Measurements from ENCODE around the gene TAGLN. TPM values are rescaled to one million over a fixed set of nuclear protein-coding genes. Genes with fewer than 3 reads are reported as not detected.

The TAGLN gene
- polyA plus RNA-seq, 1 of the 3 experiments (the other 2 are of a cell fraction): 519 TPM

DNA sequence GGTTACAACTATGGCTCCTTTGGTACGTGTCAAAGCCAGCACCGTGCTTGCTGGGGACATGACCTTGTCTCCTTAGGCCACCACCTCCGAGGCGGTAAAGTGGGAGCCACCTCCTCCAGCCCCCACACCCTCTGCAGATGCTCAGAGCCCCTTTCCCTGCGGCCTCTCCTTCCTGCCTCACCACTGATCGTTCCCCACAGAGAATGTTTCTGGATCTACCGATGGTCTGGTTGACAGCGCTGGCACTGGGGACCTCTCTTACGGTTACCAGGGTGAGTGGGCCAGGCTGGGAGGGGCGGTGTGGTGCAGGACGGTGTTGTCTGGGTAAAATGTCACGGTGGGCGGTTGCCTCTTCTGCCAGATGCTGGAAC is 11.8 kb upstream of the TAGLN start:
- no peak for TF ChIP-seq FOXJ3 (CRISPR knock-in tag; IDR thresholded peaks at IDR 0.05)
- no peak for TF ChIP-seq ELF1 (IDR thresholded peaks at IDR 0.05)
- TF ChIP-seq NRF1 (IDR thresholded peaks at IDR 0.05; ENCODE audit: low read depth, low read length): no peak
- TF ChIP-seq GATA2 (CRISPR knock-in tag; IDR thresholded peaks at IDR 0.05): no peak
- TF ChIP-seq FOSL2 (IDR thresholded peaks at IDR 0.05; ENCODE audit: borderline replicate concordance, low read depth): no peak
- no peak for TF ChIP-seq NFIC (IDR thresholded peaks at IDR 0.05; ENCODE audit: borderline replicate concordance)
- TF ChIP-seq EP300 (IDR thresholded peaks at IDR 0.05; ENCODE audit: borderline replicate concordance in 1 of 2, low read depth in 1 of 2, low read length in 1 of 2): no peak
- TF ChIP-seq MXI1 (IDR thresholded peaks at IDR 0.05; ENCODE audit: low read depth, low read length): no peak
- TF ChIP-seq, protein P1, sequence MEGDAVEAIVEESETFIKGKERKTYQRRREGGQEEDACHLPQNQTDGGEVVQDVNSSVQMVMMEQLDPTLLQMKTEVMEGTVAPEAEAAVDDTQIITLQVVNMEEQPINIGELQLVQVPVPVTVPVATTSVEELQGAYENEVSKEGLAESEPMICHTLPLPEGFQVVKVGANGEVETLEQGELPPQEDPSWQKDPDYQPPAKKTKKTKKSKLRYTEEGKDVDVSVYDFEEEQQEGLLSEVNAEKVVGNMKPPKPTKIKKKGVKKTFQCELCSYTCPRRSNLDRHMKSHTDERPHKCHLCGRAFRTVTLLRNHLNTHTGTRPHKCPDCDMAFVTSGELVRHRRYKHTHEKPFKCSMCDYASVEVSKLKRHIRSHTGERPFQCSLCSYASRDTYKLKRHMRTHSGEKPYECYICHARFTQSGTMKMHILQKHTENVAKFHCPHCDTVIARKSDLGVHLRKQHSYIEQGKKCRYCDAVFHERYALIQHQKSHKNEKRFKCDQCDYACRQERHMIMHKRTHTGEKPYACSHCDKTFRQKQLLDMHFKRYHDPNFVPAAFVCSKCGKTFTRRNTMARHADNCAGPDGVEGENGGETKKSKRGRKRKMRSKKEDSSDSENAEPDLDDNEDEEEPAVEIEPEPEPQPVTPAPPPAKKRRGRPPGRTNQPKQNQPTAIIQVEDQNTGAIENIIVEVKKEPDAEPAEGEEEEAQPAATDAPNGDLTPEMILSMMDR (IDR thresholded peaks at IDR 0.05): no peak
- TF ChIP-seq TCF12 (IDR thresholded peaks at IDR 0.05): no peak
- TF ChIP-seq RAD21 (IDR thresholded peaks at IDR 0.05; ENCODE audit: low read length): no peak
- TF ChIP-seq, protein P2, sequence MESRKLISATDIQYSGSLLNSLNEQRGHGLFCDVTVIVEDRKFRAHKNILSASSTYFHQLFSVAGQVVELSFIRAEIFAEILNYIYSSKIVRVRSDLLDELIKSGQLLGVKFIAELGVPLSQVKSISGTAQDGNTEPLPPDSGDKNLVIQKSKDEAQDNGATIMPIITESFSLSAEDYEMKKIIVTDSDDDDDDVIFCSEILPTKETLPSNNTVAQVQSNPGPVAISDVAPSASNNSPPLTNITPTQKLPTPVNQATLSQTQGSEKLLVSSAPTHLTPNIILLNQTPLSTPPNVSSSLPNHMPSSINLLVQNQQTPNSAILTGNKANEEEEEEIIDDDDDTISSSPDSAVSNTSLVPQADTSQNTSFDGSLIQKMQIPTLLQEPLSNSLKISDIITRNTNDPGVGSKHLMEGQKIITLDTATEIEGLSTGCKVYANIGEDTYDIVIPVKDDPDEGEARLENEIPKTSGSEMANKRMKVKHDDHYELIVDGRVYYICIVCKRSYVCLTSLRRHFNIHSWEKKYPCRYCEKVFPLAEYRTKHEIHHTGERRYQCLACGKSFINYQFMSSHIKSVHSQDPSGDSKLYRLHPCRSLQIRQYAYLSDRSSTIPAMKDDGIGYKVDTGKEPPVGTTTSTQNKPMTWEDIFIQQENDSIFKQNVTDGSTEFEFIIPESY (IDR thresholded peaks at IDR 0.05; ENCODE audit: borderline replicate concordance, low read depth): no peak
- TF ChIP-seq, protein P3, sequence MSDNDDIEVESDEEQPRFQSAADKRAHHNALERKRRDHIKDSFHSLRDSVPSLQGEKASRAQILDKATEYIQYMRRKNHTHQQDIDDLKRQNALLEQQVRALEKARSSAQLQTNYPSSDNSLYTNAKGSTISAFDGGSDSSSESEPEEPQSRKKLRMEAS (IDR thresholded peaks at IDR 0.05; ENCODE audit: low read depth): no peak
- TF ChIP-seq, protein P4, sequence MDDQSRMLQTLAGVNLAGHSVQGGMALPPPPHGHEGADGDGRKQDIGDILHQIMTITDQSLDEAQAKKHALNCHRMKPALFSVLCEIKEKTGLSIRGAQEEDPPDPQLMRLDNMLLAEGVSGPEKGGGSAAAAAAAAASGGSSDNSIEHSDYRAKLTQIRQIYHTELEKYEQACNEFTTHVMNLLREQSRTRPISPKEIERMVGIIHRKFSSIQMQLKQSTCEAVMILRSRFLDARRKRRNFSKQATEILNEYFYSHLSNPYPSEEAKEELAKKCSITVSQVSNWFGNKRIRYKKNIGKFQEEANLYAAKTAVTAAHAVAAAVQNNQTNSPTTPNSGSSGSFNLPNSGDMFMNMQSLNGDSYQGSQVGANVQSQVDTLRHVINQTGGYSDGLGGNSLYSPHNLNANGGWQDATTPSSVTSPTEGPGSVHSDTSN (IDR thresholded peaks at IDR 0.05): no peak
- H3K36me3 ChIP-seq (replicated peaks in 1 of 2; ENCODE audit: control insufficient read depth in 1 of 2, insufficient read depth in 2 of 2, low read length in 1 of 2): peaks cover 8 to 18% of the 10 kb centered on the region in 2 experiments
- ChIA-PET POLR2A (no interaction called here), CTCF (no interaction called here)
- no peak overlapping the region for H2AFZ ChIP-seq (ENCODE audit: low read depth)
- no peaks in the 10 kb centered on the region for H4K20me1 ChIP-seq (ENCODE audit: insufficient read depth)
- 93% methylated on average over 11 of the region's 13 CpGs for WGBS (ENCODE audit: low lambda C conversion rate)
- no peak for DNase-seq
- H3K4me3 ChIP-seq (ENCODE audit: low read depth in 2 of 2, low read length in 1 of 2): no peak overlapping the region
- H3K27ac ChIP-seq (ENCODE audit: low read depth in 2 of 2, low read length in 1 of 2): no peak overlapping the region
- H3K4me2 ChIP-seq: no peak overlapping the region
- no peaks in the 10 kb centered on the region for H3K4me1 ChIP-seq (ENCODE audit: control insufficient read depth in 1 of 2, insufficient read depth in 2 of 2, low read depth in 1 of 2, low read length in 1 of 2)
- H3K27me3 ChIP-seq (ENCODE audit: insufficient read depth): no peaks in the 10 kb centered on the region
- H3K9ac ChIP-seq: no peak overlapping the region
- no peaks in the 10 kb centered on the region for H3K9me3 ChIP-seq
- no peaks in the 10 kb centered on the region for H3F3A ChIP-seq (replicated peaks; ENCODE audit: insufficient read depth)
- no peaks in the 10 kb centered on the region for H3K79me2 ChIP-seq (ENCODE audit: insufficient read depth)
- H3K9me2 ChIP-seq: no peaks in the 10 kb centered on the region
